Activated CD8-positive, alpha-beta T cell treated with anti-CD3 and anti-CD28 coated beads for 36 hours (primary cell): ENCODE measurements around the gene KAZN. TPM values are rescaled to one million over a fixed set of nuclear protein-coding genes. Genes with fewer than 3 reads are reported as not detected.
A peak's percentile ranks its signal among the peaks of the same experiment; 100 is the strongest.

Source experiments
- ATAC-seq: fragments of 200-7000 bp; cut with Tn5 transposase; one replicate; pipeline ENCODE4 v1.10.0; 2021; ENCODE audit warnings: mild to moderate bottlenecking, moderate library complexity
- CTCF ChIA-PET: fragments of 350-600 bp; sonication (Branson Sonifier 250); formaldehyde crosslinking; loops from one replicate; lab custom pipeline; 2021; ENCODE audit warnings: antibody characterized with exemption; lab: Charles Lee
- POLR2A ChIA-PET: fragments of 350-600 bp; sonication (Branson Sonifier 250); formaldehyde crosslinking; loops from one replicate; lab custom pipeline; 2021; ENCODE audit warnings: antibody characterized with exemption; lab: Charles Lee
- DNase-seq: peaks from one replicate; pipeline ENCODE4 v3.0.0-alpha.2; 2020
- H3K27ac Mint-ChIP-seq: one replicate; pipeline ENCODE4 v1.8.0; 2021; ENCODE audit warnings: mild to moderate bottlenecking, mixed read lengths
- H3K27me3 Mint-ChIP-seq: one replicate; pipeline ENCODE4 v1.8.0; 2021; ENCODE audit warnings: mixed read lengths
- H3K36me3 Mint-ChIP-seq: one replicate; pipeline ENCODE4 v1.8.0; 2021; ENCODE audit warnings: low read depth, mixed read lengths
- H3K4me1 Mint-ChIP-seq: one replicate; pipeline ENCODE4 v1.8.0; 2021; ENCODE audit warnings: low read depth, mixed read lengths
- H3K4me3 Mint-ChIP-seq: one replicate; pipeline ENCODE4 v1.8.0; 2021; ENCODE audit warnings: mild to moderate bottlenecking, moderate library complexity, mixed read lengths
- H3K9me3 Mint-ChIP-seq: one replicate; pipeline ENCODE4 v1.8.0; 2021; ENCODE audit warnings: mixed read lengths
- intact Hi-C: fragments of 100-400 bp; cut with micrococcal nuclease; formaldehyde crosslinking; loops from one replicate; pipeline ENCODE4 v1.10.0; 2022
- total RNA-seq, 2 experiments: library from RNA; stranded (reverse); gene quantifications; one replicate each; pipeline ENCODE4 v1.2.3, GENCODE V29; 2021
- TF ChIP-seq, protein P1 (sequence below): fragments of 200-600 bp; IDR thresholded peaks from one replicate; pipeline ENCODE4 v1.8.0; 2022; ENCODE audit warnings: antibody characterized with exemption, mild to moderate bottlenecking

The KAZN gene
- total RNA-seq, 2 experiments from 2014 or later: 1.7 to 1.9 TPM

DNA sequence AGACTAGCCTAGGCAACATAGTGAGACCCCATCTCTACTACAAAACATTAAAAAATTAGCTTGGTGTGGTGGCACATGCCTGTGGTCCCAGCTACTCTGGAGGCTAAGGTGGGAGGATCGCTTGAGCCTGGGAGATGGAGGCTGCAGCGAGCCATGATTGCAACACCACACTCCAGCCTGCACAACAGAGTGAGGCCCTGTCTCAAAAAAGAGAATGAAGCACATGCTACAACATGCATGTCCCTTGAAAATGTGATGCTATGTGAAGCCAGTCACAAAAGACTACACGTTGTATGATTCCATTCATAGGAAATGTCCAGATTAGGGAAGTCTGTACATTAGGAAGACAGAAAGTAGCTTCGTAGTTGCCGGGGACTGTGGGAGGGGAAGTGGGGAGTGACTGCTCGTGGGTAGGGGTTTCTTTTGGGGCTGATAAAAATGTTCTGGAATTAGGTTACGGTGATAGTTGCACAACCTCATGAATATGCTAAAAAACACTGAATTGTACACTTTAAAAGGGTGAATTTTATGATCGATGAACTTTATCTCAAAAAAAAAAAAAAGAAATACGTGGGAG lies 202.1 kb downstream of the KAZN start:
- DNase-seq (no peak), ATAC-seq (no peak)
- H3K27ac Mint-ChIP-seq: no peak overlapping the region
- no peaks in the 10 kb centered on the region for H3K36me3 Mint-ChIP-seq
- intact Hi-C loops: no loop called here
- H3K9me3 Mint-ChIP-seq: no peaks in the 10 kb centered on the region
- no peaks in the 10 kb centered on the region for H3K27me3 Mint-ChIP-seq
- no peak overlapping the region for H3K4me3 Mint-ChIP-seq
- CTCF ChIA-PET: no interaction called here
- TF ChIP-seq, protein P1, sequence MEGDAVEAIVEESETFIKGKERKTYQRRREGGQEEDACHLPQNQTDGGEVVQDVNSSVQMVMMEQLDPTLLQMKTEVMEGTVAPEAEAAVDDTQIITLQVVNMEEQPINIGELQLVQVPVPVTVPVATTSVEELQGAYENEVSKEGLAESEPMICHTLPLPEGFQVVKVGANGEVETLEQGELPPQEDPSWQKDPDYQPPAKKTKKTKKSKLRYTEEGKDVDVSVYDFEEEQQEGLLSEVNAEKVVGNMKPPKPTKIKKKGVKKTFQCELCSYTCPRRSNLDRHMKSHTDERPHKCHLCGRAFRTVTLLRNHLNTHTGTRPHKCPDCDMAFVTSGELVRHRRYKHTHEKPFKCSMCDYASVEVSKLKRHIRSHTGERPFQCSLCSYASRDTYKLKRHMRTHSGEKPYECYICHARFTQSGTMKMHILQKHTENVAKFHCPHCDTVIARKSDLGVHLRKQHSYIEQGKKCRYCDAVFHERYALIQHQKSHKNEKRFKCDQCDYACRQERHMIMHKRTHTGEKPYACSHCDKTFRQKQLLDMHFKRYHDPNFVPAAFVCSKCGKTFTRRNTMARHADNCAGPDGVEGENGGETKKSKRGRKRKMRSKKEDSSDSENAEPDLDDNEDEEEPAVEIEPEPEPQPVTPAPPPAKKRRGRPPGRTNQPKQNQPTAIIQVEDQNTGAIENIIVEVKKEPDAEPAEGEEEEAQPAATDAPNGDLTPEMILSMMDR: no peak
- POLR2A ChIA-PET: no interaction called here
- no peaks in the 10 kb centered on the region for H3K4me1 Mint-ChIP-seq

DNA sequence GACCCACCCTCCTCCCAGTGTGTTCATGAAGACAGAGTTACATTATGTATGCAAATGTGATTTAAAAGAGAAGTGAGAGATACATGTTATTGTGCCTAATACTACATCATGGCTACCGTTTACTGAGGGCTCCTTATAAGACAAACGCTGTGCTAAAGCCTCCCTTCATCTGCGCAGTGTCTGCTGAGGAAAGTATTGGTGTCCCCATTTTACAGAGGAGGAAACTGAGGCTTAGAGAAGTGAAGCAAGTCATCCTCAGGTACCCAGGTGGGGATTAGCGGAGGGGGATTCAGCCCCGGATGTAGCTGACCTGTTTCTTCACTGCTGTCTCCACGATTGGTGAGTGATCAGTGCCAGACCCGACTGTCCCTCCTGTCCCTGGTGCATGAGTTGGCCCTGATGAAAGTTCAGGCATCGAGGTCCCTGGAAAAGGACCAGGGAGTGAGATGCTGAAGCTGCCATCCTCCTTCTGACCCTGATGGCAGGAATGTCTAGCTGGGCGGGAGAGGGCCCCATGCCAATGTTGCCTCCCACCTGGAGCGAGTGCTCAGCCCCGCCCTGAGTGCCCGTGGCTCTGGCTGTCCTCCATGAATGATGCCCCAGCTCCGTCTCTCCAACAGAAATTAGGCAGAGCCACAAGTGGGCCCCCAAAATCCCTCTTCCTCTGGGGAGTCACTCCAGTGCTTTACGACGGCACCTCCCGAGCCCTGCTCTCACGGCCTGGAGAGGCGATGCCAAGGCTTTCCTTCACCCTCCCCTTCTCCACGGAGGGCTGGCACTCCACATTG lies 204.7 kb downstream of the KAZN start:
- no peaks in the 10 kb centered on the region for H3K36me3 Mint-ChIP-seq
- intact Hi-C loops: no loop called here
- no peak for DNase-seq
- H3K4me1 Mint-ChIP-seq: no peaks in the 10 kb centered on the region
- CTCF ChIA-PET: no interaction called here
- TF ChIP-seq, protein P1: no peak
- no peak overlapping the region for H3K4me3 Mint-ChIP-seq
- POLR2A ChIA-PET: no interaction called here
- no peak for ATAC-seq
- no peaks in the 10 kb centered on the region for H3K27me3 Mint-ChIP-seq
- H3K27ac Mint-ChIP-seq: no peak overlapping the region
- H3K9me3 Mint-ChIP-seq: peaks cover 10% of the 10 kb centered on the region

DNA sequence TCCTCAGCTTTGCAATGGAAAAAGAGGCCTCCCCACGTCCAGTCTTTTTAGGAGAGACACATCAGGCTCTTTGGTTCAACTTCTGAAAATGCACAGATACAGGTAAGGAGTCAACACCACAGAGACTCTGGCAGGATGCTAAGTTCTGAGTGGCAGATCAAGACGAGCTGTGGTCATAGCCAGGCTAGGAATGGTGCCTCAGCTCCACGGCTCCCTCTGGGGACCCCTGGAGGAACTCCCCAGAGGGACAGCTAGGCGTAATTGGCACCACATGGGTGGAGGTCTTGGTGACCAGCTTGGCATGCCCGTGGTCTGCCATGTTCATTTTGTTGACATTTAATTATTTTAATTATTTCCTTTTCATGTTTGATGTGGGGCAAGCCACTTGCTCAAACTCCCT lies 206.1 kb downstream of the KAZN start:
- Mint-ChIP-seq H3K4me1 (peaks cover 2% of the 10 kb centered on the region), H3K27ac (no peak overlapping the region), H3K9me3 (peaks cover 12% of the 10 kb centered on the region), H3K36me3 (no peaks in the 10 kb centered on the region), H3K4me3 (no peak overlapping the region), H3K27me3 (no peaks in the 10 kb centered on the region)
- POLR2A ChIA-PET: no interaction called here
- TF ChIP-seq, protein P1: no peak
- DNase-seq: peak; percentile 8
- CTCF ChIA-PET: interaction anchor here (0.8 kb wide), 1 partner anchor 26 kb away, joined by 3 read pairs; no protein-coding TSS in a partner anchor
- intact Hi-C loops: no loop called here
- no peak for ATAC-seq

DNA sequence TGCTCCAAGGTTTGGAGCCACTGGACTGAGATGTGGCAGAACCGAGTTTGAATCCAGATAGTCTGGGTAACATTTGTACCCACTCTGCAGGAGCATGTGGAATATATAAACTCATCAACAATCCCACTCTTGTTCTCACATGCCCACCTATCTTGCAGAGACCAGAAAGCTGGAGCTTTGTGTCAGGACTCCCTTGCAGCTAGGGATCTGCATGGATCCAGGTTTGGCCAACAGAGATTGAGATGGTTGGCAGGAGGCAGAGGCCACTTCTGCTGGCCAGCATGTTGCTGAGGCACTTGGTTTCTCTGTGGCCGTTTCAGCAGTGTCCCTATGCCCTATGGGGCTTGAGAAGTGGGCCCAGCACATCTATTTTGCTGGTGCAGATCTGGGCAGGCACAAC lies 208.3 kb downstream of the KAZN start:
- Mint-ChIP-seq H3K4me3 (no peak overlapping the region), H3K27me3 (no peaks in the 10 kb centered on the region), H3K27ac (no peak overlapping the region), H3K36me3 (no peaks in the 10 kb centered on the region), H3K4me1 (peaks cover 2% of the 10 kb centered on the region), H3K9me3 (peaks cover 12% of the 10 kb centered on the region)
- ATAC-seq (no peak), DNase-seq (no peak)
- POLR2A ChIA-PET: no interaction called here
- CTCF ChIA-PET: no interaction called here
- TF ChIP-seq, protein P1: no peak
- intact Hi-C loops: no loop called here

DNA sequence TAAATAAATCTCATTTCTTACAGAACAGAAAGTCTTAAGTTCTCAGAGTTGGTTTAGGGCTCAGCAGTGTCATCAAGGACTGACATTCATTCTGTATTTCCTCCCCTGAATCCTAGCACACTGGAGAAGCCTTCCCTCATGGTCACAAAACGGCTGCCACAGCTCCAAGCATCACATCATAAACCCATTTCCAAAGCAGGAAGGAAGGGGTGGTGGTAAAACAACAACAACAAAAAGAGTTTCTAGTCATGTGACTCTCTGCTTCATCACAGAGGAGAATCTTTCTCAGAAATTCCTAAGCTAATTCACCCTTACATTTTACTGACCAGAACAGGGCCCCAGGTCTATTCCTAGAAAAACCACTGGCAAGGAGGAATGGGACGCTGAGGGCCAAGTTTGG lies 210.3 kb downstream of the KAZN start:
- DNase-seq: no peak
- Mint-ChIP-seq H3K9me3 (peaks cover 12% of the 10 kb centered on the region), H3K4me1 (peaks cover 2% of the 10 kb centered on the region), H3K4me3 (no peak overlapping the region), H3K36me3 (no peaks in the 10 kb centered on the region), H3K27me3 (no peaks in the 10 kb centered on the region), H3K27ac (no peak overlapping the region)
- TF ChIP-seq, protein P1: no peak
- no peak for ATAC-seq
- CTCF ChIA-PET: no interaction called here
- POLR2A ChIA-PET: no interaction called here
- intact Hi-C loops: no loop called here
